PC-9 (cell line): ENCODE measurements around the gene POFUT2.

Experiments
- CTCF ChIP-seq: fragments of 200-600 bp; sonication (generic); conservative IDR thresholded peaks from 2 replicates; pipeline ENCODE4 v1.6.1; 2017; ENCODE audit warnings: mixed run types, antibody characterized with exemption, mild to moderate bottlenecking, moderate library complexity
- EZH2 ChIP-seq: fragments of 200-600 bp; sonication (generic); IDR thresholded peaks from 2 replicates; pipeline ENCODE4 v1.8.0; 2017; ENCODE audit warnings: antibody characterized with exemption, low read depth

GRCh38 chr21:45278156-45278911, 9.4 kb downstream of the POFUT2 start:
- TF ChIP-seq CTCF (no peak), EZH2 (no peak)
